ENCODE measurements around the gene RNF150. TPM values are rescaled to one million over a fixed set of nuclear protein-coding genes. Genes with fewer than 3 reads are reported as not detected.
A peak's percentile ranks its signal among the peaks of the same experiment; 100 is the strongest.
"Not testable (repeated sequence)": the region's sequence is repeated elsewhere in the genome, so short reads cannot be mapped to it uniquely, and the experiment has no call there.

RNF150 gene
- total RNA-seq, 1 donor from 2014 or later, result under 0.01 TPM

- no peaks in the 10 kb centered on the region for H3K36me3 ChIP-seq (ENCODE audit: control insufficient read depth, insufficient read depth, low read length)
- H3K27me3 ChIP-seq (ENCODE audit: control insufficient read depth, insufficient read depth, low read length), result no peaks in the 10 kb centered on the region
- TF ChIP-seq, protein P1, sequence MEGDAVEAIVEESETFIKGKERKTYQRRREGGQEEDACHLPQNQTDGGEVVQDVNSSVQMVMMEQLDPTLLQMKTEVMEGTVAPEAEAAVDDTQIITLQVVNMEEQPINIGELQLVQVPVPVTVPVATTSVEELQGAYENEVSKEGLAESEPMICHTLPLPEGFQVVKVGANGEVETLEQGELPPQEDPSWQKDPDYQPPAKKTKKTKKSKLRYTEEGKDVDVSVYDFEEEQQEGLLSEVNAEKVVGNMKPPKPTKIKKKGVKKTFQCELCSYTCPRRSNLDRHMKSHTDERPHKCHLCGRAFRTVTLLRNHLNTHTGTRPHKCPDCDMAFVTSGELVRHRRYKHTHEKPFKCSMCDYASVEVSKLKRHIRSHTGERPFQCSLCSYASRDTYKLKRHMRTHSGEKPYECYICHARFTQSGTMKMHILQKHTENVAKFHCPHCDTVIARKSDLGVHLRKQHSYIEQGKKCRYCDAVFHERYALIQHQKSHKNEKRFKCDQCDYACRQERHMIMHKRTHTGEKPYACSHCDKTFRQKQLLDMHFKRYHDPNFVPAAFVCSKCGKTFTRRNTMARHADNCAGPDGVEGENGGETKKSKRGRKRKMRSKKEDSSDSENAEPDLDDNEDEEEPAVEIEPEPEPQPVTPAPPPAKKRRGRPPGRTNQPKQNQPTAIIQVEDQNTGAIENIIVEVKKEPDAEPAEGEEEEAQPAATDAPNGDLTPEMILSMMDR (IDR thresholded peaks at IDR 0.05; ENCODE audit: insufficient read depth, low read length, severe bottlenecking), result no peak
- FAIRE-seq, result no peak
- no peak overlapping the region for H3K4me3 ChIP-seq (ENCODE audit: low read depth, low read length)
- DNase-seq (ENCODE audit: low read depth), result no peak
Measured at GRCh38 chr4:140819610-140820009, 313.7 kb downstream of the RNF150 start.

- Histone ChIP-seq H3K4me3 (ENCODE audit: low read depth, low read length) (no peak overlapping the region), H3K27me3 (ENCODE audit: control insufficient read depth, insufficient read depth, low read length) (no peaks in the 10 kb centered on the region), H3K36me3 (ENCODE audit: control insufficient read depth, insufficient read depth, low read length) (no peaks in the 10 kb centered on the region)
- DNase-seq (ENCODE audit: low read depth), result no peak
- FAIRE-seq, result no peak
- TF ChIP-seq, protein P1 (IDR thresholded peaks at IDR 0.05; ENCODE audit: insufficient read depth, low read length, severe bottlenecking), result no peak
Measured at GRCh38 chr4:140818433-140818832, 314.8 kb downstream of the RNF150 start.

DNA sequence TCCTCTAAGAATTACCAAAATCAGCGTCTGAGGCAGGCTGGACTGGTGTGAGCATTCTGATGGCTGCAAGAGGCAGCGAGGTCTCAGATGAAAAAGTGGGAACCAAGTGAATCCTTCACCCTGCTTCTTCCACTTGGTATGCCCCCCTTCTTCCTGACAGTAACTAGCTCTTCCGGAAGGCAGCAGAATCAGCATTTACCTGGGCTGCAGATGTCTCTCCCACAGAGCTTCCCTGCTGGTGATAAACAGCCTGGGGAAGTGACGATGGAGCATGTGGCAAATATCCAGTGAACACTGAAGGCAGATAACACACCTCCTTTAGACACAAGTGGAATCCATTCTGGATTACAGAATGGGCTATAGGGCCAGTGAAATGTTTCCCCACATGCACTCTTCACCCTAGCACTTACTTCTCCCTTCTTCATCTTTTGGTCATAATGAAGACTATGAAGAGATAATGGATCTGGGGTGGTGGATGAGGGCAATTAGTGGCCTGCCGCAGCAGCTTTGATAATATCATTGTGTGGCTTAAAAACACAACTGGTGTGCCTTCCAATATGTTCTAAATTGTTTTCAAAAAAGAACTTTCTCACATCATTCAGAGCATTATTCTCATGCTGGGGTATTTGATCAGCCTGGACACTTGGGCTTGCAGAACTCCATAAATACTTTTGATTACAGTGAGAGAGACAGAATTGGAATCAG is 316.3 kb downstream of the RNF150 start:
- Histone ChIP-seq H3K4me3 (ENCODE audit: low read depth, low read length) (no peak overlapping the region), H3K27me3 (ENCODE audit: control insufficient read depth, insufficient read depth, low read length) (no peaks in the 10 kb centered on the region), H3K36me3 (ENCODE audit: control insufficient read depth, insufficient read depth, low read length) (no peaks in the 10 kb centered on the region)
- peak; percentile 18 for FAIRE-seq
- TF ChIP-seq, protein P1 (IDR thresholded peaks at IDR 0.05; ENCODE audit: insufficient read depth, low read length, severe bottlenecking), result no peak
- no peak for DNase-seq (ENCODE audit: low read depth)

DNA sequence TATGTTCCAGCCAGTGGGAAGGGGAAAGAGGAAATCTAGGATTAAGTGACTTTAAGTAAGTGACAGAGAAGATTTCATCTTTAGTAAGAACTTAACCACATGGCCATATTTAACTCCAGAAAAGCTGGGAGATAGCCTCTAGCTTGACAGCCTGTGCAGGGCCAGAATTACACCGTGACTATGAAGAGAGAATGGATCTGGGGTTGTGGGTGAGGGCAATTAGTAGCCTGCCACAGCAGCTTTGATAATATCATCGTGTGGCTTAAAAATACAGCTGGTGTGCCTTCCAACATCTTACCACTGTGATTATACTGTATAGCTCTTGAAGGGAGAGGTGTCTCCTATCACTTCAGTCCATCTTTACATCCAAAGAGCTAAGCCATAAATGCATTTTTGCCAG is 319.5 kb downstream of the RNF150 start:
- FAIRE-seq, result no peak
- Histone ChIP-seq H3K27me3 (ENCODE audit: control insufficient read depth, insufficient read depth, low read length) (no peaks in the 10 kb centered on the region), H3K36me3 (ENCODE audit: control insufficient read depth, insufficient read depth, low read length) (no peaks in the 10 kb centered on the region), H3K4me3 (ENCODE audit: low read depth, low read length) (no peak overlapping the region)
- TF ChIP-seq, protein P1 (IDR thresholded peaks at IDR 0.05; ENCODE audit: insufficient read depth, low read length, severe bottlenecking), result no peak
- DNase-seq (ENCODE audit: low read depth), result no peak

DNA sequence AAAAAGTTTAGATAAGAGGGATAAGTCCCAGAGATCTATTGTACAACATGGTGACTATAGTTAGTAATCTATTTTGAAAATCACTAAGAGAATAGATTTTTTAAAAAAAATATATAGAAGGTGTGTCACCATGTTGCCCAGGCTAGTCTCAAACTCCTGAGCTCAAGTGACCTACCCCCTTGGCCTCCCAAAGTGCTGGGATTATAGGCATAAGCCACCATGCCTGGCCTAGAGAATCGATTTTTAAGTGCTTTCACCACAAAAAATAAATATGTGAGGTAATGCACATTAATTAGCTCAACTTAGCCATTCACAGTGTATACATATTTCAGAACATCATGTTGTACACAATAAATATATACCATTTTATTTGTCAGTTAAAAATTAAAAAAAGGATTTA is 320.4 kb downstream of the RNF150 start:
- no peaks in the 10 kb centered on the region for H3K27me3 ChIP-seq (ENCODE audit: control insufficient read depth, insufficient read depth, low read length)
- H3K36me3 ChIP-seq (ENCODE audit: control insufficient read depth, insufficient read depth, low read length), result no peaks in the 10 kb centered on the region
- H3K4me3 ChIP-seq (ENCODE audit: low read depth, low read length), result no peak overlapping the region
- TF ChIP-seq, protein P1 (IDR thresholded peaks at IDR 0.05; ENCODE audit: insufficient read depth, low read length, severe bottlenecking), result no peak
- FAIRE-seq, result no peak
- DNase-seq (ENCODE audit: low read depth), result no peak

DNA sequence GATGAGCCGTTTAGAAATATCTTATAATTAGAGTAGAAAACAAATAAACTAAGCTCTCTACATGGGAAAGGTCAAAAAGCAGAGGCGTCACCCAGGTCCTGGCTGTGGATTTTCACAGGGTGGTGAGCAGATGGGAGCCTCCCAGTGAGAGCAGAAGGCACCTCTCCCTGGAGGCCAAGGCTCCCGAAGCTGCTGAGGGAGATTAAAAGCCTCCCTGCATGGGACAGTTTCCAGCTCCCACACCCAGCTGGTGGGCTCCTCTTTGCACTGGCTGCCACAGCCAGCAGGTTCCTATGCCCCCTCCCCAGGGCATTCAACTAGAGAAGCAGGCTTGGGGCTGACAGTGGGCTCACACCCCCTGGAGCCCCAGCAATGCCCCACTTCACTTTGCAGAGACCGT is 321.8 kb downstream of the RNF150 start:
- TF ChIP-seq, protein P1 (IDR thresholded peaks at IDR 0.05; ENCODE audit: insufficient read depth, low read length, severe bottlenecking), result no peak
- FAIRE-seq (no peak), DNase-seq (ENCODE audit: low read depth) (no peak)
- H3K4me3 ChIP-seq (ENCODE audit: low read depth, low read length), result no peak overlapping the region
- H3K36me3 ChIP-seq (ENCODE audit: control insufficient read depth, insufficient read depth, low read length), result no peaks in the 10 kb centered on the region
- no peaks in the 10 kb centered on the region for H3K27me3 ChIP-seq (ENCODE audit: control insufficient read depth, insufficient read depth, low read length)

DNA sequence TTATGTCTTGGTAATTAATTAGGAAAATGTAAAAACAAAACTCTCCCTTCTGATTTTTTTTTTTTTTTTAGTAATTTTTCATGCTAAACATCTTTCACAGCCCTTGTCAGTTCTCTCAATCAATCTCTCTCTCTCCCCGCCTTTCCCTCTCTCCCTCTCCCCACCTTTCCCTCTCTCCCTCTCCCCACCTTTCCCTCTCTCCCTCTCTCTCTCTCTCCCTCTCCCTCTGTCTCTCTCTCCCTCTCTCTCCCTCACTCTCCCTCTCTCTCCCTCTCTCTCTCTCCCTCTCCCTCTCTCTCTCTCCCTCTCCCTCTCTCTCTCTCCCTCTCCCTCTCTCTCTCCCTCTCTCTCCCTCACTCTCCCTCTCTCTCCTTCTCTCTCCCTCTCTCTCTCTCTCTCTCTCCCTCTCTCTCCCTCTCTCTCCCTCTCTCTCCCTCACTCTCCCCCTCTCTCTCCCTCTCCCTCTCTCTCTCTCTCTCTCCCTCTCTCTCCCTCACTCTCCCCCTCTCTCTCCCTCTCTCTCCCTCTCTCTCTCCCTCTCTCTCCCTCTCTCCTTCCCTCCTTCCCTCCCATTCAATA is 322.6 kb downstream of the RNF150 start:
- not testable (repeated sequence) for DNase-seq (ENCODE audit: low read depth); H3K36me3 ChIP-seq (ENCODE audit: control insufficient read depth, insufficient read depth, low read length); H3K27me3 ChIP-seq (ENCODE audit: control insufficient read depth, insufficient read depth, low read length); H3K4me3 ChIP-seq (ENCODE audit: low read depth, low read length); FAIRE-seq

All from bronchial epithelial cell (primary cell).